Esophagus muscularis mucosa (tissue), 4 donors: Measurements from ENCODE around the gene SLC12A7. TPM values are rescaled to one million over a fixed set of nuclear protein-coding genes. Genes with fewer than 3 reads are reported as not detected.

Experiments
- DNase-seq: peaks from one replicate; pipeline ENCODE4 v3.0.0-alpha.2; 2017; ENCODE audit errors: extremely low spot score
- H3K27ac ChIP-seq, 4 donors: fragments of 200-600 bp; sonication (generic); replicated peaks in 1 of 4; 1 replicate in 3 of 4; 2 replicates in 1 of 4; pipeline ENCODE4 v1.5.1; 2016 to 2019; ENCODE audit warnings: mild to moderate bottlenecking in 1 of 4
- H3K27me3 ChIP-seq, 4 donors: fragments of 200-600 bp; sonication (generic); one replicate each; pipeline versions ENCODE4 v1.5.1 to v1.6.0; 2016 to 2019
- H3K36me3 ChIP-seq, 4 donors: fragments of 200-600 bp; sonication (generic); one replicate each; pipeline ENCODE4 v1.5.1; 2016 to 2019
- H3K4me1 ChIP-seq, 4 donors: fragments of 200-600 bp; sonication (generic); one replicate each; pipeline ENCODE4 v1.5.1; 2016 to 2019
- H3K4me3 ChIP-seq, 4 donors: fragments of 200-600 bp; sonication (generic); 1 replicate in 2 of 4; 2 replicates in 2 of 4; pipeline ENCODE4 v1.5.1; 2016 to 2019; ENCODE audit warnings: mild to moderate bottlenecking in 4 of 4, moderate library complexity in 1 of 4
- H3K9me3 ChIP-seq, 4 donors: fragments of 200-600 bp; sonication (generic); 1 replicate in 3 of 4; 2 replicates in 1 of 4; pipeline ENCODE4 v1.5.1; 2016 to 2019
- CTCF ChIP-seq, 3 experiments: fragments of 200-600 bp in 2 of 3; fragments of 450-650 bp in 1 of 3; sonication (generic) in 2 of 3; IDR thresholded peaks; one replicate each; pipeline ENCODE4 v1.5.1; 2017 to 2019; ENCODE audit warnings: antibody characterized with exemption in 3 of 3, mild to moderate bottlenecking in 2 of 3, moderate library complexity in 1 of 3
- EP300 ChIP-seq: sonication (generic); formaldehyde crosslinking; IDR thresholded peaks from one replicate; pipeline ENCODE4 v1.6.1; 2017; ENCODE audit warnings: antibody characterized with exemption
- POLR2A ChIP-seq: fragments of 450-650 bp; IDR thresholded peaks from one replicate; pipeline ENCODE4 v1.6.1; 2017; ENCODE audit warnings: antibody characterized with exemption, moderate library complexity, mild to moderate bottlenecking, low read depth
- POLR2AphosphoS5 ChIP-seq, 2 donors: sonication (generic); formaldehyde crosslinking; IDR thresholded peaks; one replicate each; pipeline ENCODE4 v1.6.1; 2017; ENCODE audit warnings: antibody characterized with exemption in 2 of 2
- WGBS: methylation state at CpG from one replicate; pipeline ENCODE4 v1.1.5; 2018; 5-methylcytosine and 5-hydroxymethylcytosine counted together
- intact Hi-C: fragments of 100-400 bp; cut with DNase I; formaldehyde crosslinking; loops from one replicate; pipeline ENCODE4 v1.15.1; 2023
- total RNA-seq, 4 donors: library from RNA; depleted of rRNA; stranded (reverse); fragments of >200 nt; gene quantifications; one replicate each; pipeline versions ENCODE4 v1.1.0 to v1.2.1, GENCODE V29; 2016

The SLC12A7 gene
- total RNA-seq, 4 donors from 2014 or later, result 21.6 to 35.8 (median 25.4) TPM

GRCh38 chr5:1039706-1040260, 72.1 kb downstream of the SLC12A7 start:
- Histone ChIP-seq H3K36me3 (peaks cover 0 to 7% (median 2%) of the 10 kb centered on the region in 4 donors), H3K9me3 (no peaks in the 10 kb centered on the region), H3K27ac (no peak overlapping the region), H3K27me3 (no peaks in the 10 kb centered on the region), H3K4me1 (no peaks in the 10 kb centered on the region), H3K4me3 (no peak overlapping the region)
- TF ChIP-seq CTCF (IDR thresholded peaks at IDR 0.05) (no peak), POLR2AphosphoS5 (IDR thresholded peaks at IDR 0.05) (no peak), EP300 (no peak), POLR2A (no peak)
- intact Hi-C loops, result no loop called here
- DNase-seq, result no peak
- WGBS, result 80% methylated on average over 15 of the region's 18 CpGs

- no peak for TF ChIP-seq POLR2A
- no peak for TF ChIP-seq EP300
- TF ChIP-seq POLR2AphosphoS5 (IDR thresholded peaks at IDR 0.05), result no peak
- TF ChIP-seq CTCF (IDR thresholded peaks at IDR 0.05), result no peak
- Histone ChIP-seq H3K27ac (no peak overlapping the region), H3K4me1 (no peaks in the 10 kb centered on the region), H3K27me3 (no peaks in the 10 kb centered on the region), H3K36me3 (peaks cover 0 to 7% (median 2%) of the 10 kb centered on the region in 4 donors), H3K9me3 (no peaks in the 10 kb centered on the region), H3K4me3 (no peak overlapping the region)
- no peak for DNase-seq
- intact Hi-C loops, result no loop called here
- WGBS, result 87% methylated on average over 14 of the region's 16 CpGs
Measured at GRCh38 chr5:1039210-1039548, 72.7 kb downstream of the SLC12A7 start.

- Histone ChIP-seq H3K4me1 (no peaks in the 10 kb centered on the region), H3K9me3 (no peaks in the 10 kb centered on the region), H3K4me3 (no peak overlapping the region), H3K27me3 (no peaks in the 10 kb centered on the region), H3K27ac (no peak overlapping the region), H3K36me3 (peaks cover 0 to 7% (median 2%) of the 10 kb centered on the region in 4 donors)
- intact Hi-C loops, result no loop called here
- 87% methylated on average over 19 of the region's 28 CpGs for WGBS
- DNase-seq, result no peak
- TF ChIP-seq POLR2AphosphoS5 (IDR thresholded peaks at IDR 0.05), result no peak
- no peak for TF ChIP-seq CTCF (IDR thresholded peaks at IDR 0.05)
- TF ChIP-seq EP300, result no peak
- TF ChIP-seq POLR2A, result no peak
Measured at GRCh38 chr5:1038417-1039209, 73.2 kb downstream of the SLC12A7 start.

GRCh38 chr5:1037671-1038416, 74.0 kb downstream of the SLC12A7 start:
- Histone ChIP-seq H3K4me3 (no peak overlapping the region), H3K27me3 (peaks cover 0 to 3% (median 0%) of the 10 kb centered on the region in 4 donors), H3K9me3 (no peaks in the 10 kb centered on the region), H3K27ac (no peak overlapping the region), H3K36me3 (peaks cover 0 to 7% (median 2%) of the 10 kb centered on the region in 4 donors), H3K4me1 (no peaks in the 10 kb centered on the region)
- 98% methylated on average over 9 of the region's 43 CpGs for WGBS
- no peak for DNase-seq
- intact Hi-C loops, result no loop called here
- TF ChIP-seq POLR2AphosphoS5 (IDR thresholded peaks at IDR 0.05), result no peak
- TF ChIP-seq CTCF (IDR thresholded peaks at IDR 0.05), result no peak
- TF ChIP-seq POLR2A, result no peak
- TF ChIP-seq EP300, result no peak
